NCI-H524 treated with DMSO at 0.1 percent for 48 hours (cell line): Measurements from ENCODE around the gene TEX19.

ENCODE experiments used
- DNase-seq: peaks from one replicate; lab custom pipeline; 2025; lab: John Stamatoyannopoulos, UW

Gene TEX19, protein sequence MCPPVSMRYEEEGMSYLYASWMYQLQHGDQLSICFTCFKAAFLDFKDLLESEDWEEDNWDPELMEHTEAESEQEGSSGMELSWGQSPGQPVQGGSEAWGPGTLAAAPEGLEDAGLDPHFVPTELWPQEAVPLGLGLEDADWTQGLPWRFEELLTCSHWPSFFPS

DNA sequence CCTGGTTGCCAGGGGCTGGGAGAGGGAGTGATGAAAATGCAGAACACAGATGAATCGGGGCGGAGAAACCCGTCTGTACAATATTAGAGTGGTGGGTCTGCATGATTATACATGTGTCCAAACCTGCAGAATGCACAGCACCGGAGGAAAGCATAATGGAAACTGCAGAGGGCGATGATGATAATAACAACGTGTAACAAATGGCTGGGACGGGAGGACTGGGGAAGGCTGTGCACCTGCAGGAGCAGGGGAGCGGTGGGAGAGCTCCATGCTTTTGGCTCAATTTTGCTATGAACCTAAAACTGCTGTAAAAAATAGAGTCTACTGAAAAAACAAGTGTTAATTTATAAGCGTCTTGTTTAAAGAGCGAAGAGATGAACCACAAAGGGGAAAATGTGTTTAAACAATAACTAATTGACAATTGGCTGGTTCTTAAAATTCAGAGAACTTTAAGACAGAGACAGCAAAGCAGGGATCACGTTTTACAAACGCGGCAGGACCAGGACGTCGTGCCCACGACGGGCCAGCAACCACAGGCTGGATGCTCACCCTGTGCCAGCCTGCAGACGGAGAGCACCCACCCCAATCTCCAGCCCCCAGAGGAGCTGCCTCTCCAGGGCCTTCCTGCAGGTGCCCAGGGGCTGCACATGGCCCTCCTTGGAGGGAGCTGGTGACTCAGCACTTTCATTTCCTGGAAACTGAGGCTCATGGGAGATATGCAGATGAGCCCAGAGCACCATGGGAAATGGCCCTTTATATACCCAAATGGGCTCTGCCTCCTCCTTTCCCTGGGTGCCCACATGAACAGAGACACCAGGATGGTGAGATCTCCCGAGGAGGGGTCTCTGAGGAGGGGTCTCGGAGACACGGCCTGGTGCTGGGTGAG is at the start of gene TEX19:
TEX19 (plus strand) TSS at position 783 of the 886 bp plus-strand sequence. CDS start 2,904 bp downstream, outside the sequence.
- no peak for DNase-seq

DNA sequence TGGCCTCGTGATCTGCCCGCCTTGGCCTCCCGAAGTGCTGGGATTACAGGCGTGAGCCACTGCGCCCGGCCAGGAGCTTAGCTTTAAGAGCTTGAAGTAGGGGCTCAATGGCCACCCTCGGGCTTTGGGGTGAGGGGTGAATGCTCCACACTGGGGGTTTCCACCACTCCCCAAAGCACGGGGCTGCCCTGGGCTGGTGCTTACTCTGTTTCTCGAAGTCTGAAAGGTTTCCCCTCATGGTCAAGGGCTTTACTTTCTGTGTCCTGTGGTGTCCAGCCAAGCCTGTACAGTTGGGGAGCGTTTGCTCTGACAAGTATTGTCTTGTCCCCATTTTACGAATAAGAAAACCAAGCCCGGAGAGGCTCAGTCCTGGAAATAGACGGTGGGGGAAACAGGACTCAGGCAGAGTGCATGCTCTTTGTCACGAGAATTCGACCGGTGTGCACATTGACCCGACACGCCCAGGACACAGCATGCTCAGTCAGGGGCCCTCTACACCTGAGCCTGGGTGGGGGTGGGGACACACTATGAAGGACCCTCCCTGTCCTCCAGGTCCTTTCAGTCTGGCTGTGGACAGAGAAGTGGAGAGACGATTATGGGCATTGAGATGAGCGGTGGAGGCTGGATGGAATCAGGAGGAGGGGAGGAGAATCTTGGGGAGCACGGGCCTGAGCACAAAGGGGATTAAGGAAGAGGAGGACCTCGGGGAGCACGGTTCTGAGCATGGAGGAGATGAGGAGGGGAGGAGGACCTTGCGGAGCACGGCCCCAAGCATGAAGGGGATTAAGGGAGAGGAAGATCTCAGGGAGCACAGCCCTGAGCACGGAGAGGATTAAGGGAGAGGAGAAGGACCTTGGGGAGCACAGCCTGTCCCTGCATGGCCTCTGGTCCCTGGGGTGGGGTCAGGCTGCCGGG is 49.1 kb upstream of the TEX19 start:
- no peak for DNase-seq

DNA sequence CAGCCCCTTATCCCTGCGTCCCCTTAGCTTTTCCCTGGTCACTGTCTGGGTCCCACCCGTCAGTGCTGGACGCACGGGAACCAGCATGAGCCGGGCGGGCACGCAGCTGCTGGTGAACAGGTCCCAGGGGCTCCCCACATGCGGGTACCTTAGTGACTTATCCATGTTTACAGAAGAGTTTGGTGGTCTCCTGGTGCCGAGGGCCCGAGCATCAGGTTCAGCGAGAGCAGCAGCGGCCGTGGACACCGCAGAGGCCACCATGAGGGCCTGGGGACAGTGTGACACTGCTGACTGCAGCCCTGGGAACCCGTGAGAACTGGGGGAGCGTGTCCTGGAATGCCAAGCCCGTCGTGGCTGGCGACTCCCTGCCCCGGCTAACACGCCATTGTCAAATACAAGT is 48.2 kb upstream of the TEX19 start:
- no peak for DNase-seq

DNA sequence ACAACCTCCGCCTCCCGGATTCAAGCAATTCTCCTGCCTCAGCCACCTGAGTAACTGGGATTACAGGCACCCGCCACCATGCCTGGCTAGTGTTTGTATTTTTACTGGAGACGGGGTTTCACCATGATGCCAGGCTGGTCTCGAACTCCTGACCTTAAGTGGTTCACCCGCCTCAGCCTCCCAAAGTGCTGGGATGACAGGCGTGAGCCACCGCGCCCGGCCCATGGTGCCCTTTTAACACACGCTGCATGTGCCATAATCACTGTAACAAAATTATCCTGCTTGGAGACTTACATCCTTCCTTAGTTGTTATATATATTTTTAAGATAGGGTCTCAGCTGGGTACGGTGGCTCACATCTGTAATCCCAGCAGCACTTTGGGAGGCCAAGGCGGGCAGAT is 47.1 kb upstream of the TEX19 start:
- no peak for DNase-seq

DNA sequence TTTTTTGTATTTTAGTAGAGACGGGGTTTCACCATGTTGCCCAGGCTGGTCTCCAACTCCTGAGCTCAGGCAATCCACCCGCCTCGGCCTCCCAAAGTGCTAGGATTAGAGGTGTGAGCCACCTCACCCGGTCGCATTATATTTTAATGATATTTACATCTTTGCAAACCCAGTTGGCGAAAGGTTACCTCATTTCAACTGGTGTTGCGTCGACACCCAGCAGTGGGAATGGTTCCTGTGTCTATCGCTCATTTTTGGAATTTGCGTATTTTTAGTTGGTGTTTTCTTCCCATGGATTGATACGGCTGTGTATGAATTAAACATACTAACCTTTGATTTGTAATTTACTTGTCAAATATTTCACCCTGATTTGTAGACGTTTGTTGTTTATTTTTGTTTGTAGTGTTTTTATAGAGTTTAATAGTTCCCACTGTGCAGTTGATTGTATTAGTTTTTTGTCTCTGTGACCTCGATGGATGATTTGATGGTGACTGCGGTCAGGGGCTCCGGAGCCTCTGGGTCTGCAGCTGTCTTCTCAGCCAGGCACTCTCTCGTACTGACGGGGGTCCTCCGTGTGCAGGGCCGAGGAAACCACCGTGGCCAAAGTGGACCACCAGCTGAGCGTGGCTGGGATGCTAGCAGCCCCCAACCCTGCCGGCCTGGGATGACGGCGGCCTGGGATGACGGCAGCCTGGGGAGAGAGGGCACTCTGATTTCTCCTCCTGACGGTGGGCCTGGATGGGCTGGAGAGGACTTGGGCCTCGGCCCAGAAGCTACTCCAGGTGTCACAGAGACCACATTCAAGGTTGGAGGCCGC is 45.6 kb upstream of the TEX19 start:
- no peak for DNase-seq

DNA sequence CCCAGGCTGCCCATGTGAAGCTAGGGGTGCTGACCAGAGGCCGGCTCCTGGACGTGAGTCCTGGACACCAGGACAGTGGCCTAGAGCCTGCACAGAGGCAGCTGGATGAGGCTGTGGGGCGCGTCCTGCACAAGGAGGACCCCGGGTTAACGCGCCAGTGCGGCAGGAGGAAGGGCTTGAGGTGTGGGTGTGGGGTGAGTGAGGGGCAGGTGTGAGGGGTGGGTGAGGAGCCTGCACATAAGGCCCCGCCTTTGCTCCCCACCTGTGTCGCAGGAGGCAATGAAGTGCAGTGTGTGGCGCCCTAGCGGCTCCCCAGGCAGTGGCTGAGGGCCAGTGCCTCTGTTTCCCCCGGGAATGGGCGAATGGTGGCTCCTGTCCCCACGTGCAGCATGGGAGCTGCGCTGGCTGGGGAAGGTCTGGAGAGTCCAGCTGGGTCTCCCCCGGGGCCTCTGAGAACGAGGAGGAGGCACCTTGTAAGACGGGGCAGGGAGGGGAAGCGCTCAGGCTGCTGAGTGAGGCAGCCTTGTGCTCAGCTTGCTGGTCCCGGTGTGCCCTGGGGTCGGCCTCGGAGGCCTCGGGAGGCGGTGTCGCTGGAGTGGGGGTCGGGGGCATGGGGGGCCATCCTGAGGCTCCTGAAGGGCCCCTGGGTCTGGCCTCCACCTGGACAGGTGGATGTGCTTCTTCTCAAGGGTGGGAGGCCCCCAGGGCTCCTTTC is 44.9 kb upstream of the TEX19 start:
- no peak for DNase-seq

DNA sequence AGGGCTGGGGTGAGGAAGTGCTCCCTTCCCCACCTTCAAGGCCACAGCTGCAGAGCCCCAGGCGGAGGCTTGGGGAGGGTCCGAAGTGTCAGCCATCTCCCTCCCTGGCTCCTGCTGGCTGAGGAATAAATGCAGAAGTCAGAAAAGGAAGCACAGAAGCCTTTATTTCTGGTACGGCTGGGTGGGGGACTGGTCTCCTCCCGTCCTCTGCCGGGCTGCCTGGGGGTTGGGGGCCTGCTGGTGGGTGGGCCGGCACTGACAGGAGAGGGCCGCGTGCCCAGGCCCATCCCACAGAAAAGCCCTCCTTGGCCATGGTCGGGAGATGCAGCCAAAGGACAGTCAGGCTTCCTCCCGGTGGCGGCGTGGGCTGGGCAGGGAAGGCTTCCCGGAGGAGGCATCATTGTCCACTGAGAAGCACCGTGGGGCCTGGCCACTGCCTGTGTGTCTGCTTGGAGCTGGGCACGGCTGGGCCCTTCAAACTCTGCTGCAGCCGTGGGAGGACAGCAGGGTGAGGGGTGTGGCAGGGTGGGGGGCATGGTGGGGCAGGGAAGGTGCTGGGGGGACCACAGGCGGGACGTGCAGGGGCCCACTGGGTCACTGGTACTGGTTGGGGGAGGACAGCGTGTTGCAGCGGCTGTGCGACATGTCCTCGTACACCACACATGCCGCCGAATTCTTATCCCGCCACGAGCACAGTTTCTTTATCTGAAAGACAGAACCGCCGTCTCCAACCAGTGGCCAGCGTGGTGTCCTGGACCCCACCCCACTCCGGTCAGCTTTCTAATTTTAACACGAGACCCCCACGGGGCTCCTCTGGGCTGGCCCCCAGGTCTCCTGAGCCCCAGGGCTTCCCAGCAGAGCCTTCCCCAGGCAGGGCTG is 44.1 kb upstream of the TEX19 start:
- DNase-seq, result no peak

DNA sequence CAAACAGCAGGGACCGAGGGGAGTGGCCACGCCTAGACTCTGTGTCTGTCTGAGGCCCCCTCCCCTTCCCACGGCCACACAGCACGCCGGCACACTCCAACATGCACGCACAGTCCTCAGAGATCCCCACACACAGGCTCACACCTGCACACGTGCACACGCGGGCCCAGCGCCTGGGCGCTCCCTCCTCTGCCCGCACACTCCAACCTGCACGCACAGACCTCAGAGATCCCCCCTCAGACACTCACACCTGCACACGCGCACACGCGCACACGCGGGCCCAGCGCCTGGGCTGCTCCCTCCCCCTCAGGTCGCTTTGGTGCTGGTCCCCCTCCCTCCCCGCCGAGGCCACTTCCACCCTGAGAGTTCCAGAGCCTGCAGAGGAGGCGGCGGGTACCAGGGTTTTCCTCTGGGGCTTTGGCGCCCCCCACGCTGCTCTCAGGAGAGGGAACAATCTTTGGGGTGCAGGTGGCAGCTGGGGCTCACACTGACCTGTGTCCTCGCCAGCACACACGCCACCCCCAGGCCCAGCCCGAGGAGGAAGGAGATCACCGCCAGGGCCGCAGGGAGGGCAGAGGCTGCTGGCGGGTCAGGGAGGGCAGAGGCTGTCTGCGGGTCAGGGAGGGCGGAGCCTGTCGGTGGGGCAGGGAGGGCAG is 43.2 kb upstream of the TEX19 start:
- DNase-seq, result no peak

DNA sequence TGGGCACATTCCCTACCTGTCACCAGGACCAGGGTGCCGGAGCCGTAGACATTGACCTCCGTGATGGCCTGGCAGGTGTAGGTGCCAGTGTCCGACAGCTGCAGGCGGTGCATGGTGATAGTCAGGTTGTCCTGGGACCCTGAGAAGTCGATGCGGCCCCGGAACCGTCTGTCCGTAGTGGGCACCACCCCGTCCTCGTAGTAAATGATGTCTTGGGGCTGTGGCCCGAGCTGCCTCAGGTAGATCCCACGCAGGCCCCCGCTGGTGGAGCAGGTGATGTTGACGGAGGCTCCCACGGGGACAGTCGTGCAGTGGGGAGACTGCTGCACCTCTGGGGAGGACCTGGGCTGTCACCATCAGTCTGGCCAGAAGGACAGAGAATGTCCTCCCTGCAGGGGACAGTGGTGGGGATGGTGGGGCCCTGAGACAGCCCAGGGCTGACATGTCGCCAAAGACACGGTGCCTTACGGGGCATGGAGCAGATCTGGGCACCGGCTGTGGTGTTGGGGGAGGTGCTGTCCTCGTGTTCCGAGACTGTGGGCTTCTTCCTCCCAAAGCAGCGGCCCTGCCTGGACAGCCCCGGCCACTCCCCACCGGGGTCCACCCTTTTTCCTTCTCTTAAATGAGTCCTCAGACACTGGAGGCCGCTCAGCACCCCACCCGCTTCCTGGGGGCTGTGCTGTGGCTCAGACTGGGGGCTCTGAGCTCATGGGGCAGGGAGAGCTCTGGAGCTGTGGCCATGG is 42.2 kb upstream of the TEX19 start:
- no peak for DNase-seq

DNA sequence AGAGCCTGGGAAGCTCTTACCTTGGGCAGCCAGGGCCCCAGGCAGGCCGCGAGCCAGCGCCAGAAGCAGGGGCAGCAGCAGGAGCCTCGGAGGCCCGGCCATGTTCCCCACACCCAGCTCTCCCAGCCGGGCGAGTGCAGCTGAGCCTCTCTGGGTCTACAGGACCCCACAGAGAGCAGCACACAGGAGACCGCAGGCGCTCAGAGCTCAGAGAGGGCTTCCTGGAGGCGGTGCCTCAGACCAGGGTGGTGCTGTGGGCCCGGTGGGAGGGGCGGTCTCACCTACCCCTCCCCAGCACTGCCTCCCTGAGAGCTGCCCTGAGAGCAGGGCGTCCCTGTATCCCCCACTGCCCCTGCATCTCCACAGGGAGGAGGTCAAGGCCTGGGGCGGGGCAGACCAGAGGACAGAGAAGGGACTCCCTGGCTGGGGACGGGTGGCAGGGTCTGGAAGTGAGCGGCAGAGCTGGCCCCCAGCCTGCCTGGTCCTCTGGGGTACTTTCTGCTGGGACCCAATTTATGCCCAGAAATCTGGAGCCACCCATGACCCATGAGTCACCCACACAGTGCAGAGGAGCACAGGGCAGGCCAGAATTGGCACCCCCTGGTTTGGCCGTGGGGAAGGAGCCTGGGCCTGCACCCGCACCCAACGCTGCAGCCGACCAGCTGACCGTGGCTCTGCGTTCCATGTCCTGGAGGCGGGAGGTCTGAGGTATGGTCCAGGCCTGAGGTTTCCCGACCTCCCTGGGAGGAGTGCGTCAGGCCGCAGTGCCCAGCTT is 41.5 kb upstream of the TEX19 start, which contains the start of gene CD7:
CD7 (minus strand) TSS at position 215 of the 775 bp plus-strand sequence; CDS start at position 102, 113 bp downstream.
- no peak for DNase-seq

DNA sequence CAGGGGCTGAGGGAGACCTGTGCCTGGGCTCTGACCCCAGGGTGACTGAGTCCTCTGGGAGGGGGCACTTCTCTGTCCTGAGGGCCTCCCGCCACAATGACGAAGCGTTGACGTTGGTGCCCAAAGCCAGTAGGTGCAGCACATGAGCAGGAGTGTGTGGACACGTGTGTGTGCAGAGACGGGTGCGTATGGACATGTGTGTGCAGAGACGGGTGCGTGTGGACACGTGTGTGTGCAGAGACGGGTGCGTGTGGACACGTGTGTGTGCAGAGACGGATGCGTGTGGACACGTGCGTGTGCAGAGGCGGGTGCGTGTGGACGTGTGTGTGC is 40.9 kb upstream of the TEX19 start:
- no peak for DNase-seq

DNA sequence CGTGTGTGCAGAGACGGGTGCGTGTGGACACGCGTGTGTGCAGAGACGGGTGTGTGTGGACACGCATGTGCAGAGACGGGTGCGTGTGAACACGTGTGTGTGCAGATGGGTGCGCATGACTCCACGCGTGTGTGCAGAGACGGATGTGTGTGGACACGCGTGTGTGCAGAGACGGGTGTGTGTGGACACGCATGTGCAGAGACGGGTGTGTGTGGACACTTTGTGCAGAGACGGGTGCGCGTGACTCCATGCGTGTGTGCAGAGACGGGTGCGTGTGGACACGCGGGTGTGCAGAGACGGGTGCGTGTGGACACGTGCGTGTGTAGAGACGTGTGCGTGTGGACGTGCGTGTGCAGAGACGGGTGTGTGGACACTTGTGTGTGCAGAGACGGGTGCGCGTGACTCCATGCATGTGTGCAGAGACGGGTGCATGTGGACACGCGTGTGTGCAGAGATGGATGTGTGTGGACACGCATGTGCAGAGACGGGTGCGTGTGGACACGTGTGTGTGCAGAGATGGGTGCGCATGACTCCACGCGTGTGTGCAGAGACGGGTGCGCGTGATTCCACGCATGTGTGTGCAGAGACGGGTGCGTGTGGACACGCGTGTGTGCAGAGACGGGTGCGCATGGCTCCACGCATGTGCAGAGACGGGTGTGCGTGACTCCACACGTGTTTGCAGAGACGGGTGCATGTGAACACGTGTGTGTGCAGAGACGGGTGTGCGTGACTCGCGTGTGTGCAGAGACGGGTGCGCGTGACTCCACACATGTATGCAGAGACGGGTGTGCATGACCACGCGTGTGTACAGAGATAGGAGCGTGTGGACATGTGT is 40.1 kb upstream of the TEX19 start:
- no peak for DNase-seq

DNA sequence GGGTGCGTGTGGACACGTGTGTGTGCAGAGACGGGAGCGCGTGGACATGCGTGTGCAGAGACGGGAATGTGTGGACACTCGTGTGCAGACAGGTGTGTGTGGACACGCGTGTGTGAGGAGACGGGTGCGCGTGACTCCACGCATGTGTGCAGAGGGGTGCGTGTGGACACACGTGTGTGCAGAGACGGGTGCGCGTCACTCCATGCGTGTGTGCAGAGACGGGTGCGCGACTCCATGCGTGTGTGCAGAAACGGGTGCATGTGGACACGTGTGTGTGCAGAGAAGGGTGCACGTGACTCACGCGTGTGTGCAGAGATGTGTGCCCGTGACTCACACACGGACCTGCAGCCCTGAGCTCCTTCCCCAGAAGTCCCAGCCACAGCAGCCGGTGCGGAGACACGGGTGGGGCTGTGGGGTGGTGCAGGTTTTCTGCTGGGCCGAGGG is 39.4 kb upstream of the TEX19 start:
- no peak for DNase-seq

DNA sequence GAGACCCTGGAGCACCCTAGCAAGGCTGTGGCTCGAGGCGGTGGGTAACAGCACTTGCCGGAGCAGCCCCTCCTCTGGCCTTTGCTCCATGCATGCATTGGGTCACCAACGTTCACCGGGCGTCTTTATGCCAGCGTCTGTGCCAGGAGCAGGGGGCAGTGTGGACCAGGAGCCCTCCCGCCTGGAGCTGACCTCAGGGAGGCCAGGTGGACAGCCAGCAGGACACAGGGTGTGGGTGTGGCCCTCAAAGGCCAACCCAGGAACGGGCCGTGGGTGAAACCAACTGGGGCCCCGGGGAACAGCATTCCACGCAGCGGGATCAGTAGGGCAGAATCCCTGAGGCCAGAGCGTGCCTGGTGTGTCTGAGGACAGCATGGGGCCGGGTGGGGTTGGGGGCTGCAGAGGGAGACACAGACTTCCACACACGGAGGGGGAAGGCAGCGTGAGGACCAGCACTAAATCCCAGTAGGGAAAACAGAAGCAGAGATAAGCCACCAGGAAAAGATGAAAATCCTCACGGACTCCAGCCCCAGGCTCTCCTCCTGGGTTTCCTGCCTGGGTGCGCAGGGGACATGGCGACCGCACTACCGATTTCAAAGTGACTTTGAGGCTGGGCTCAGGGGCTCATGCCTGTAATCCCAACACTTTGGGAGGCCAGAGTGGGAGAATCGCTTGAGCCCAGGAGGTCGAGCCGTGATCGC is 38.8 kb upstream of the TEX19 start:
- DNase-seq, result no peak

DNA sequence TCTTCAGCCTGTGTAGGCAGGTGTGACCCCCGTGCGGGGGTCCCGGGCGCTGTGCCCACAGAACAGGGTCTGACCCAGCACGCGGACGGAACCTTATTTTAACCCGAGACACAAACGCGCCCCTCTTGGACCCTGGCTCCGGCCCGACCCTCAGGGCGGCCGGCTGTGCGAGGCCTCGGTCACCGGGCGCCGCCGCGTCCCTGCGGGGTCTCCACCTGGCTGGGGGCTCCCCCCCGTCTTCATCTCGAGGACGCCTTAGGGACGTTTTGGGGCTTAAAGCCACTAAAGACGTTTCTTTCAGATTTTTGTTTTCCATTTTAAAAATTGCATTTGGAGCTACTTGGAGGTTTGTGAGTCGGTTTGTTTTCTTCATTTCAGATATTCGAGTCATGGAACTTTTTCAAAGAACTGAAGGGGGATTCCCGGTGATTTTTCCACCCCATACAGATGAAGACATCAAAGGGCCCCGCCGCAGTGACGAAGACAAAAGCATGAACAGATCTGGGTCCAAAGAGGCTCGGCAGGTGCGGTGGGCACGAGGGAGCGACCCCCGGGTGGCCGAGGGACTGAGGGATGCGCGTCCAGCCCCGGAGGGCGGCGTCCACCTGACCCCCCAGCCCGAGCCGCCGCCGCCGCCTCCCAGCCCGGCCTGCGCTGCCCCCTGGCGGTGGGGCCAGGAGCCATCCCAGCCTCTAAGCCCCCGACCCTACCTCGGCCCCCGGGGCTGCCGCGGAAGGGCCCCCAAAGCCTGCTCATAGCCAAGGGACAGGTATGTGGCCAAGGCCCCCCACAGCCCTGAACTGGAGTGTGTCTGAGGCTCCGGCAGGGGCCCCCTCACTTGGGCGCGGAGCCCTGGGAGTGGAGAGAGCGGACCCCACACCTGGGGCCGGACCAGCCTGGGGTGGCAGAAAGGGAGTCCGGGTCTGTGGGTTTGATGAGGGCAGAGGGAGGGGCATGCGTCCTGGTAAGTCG is 37.8 kb upstream of the TEX19 start:
- no peak for DNase-seq
